GM18499 (cell line): ENCODE results near the gene PRKAA1.
"Not testable (repeated sequence)": the region's sequence is repeated elsewhere in the genome, so short reads cannot be mapped to it uniquely, and the experiment has no call there.

Source experiments
- ATAC-seq: cut with Tn5 transposase; IDR thresholded peaks from one replicate; pipeline ENCODE4 v1.9.1; 2021; ENCODE audit warnings: moderate number of reproducible peaks; ENCODE audit not compliant: insufficient read depth, unreplicated experiment

Gene PRKAA1

GRCh38 chr5:40826489-40827187 lies 28.5 kb upstream of the PRKAA1 start:
- no peak for ATAC-seq

GRCh38 chr5:40825461-40826043 lies 27.4 kb upstream of the PRKAA1 start:
- ATAC-seq = not testable (repeated sequence)

GRCh38 chr5:40823459-40823858 lies 25.3 kb upstream of the PRKAA1 start:
- ATAC-seq = no peak

- no peak for ATAC-seq
These were observed 15.6 kb upstream of the PRKAA1 start for GRCh38 chr5:40813698-40814281.

GRCh38 chr5:40812125-40812524 lies 14.0 kb upstream of the PRKAA1 start:
- no peak for ATAC-seq

GRCh38 chr5:40801771-40802562 lies 3.8 kb upstream of the PRKAA1 start:
- no peak for ATAC-seq

- ATAC-seq = no peak
These were observed 1.1 kb upstream of the PRKAA1 start for GRCh38 chr5:40799258-40799657.

- no peak for ATAC-seq
These were observed 632 bp upstream of the PRKAA1 start for GRCh38 chr5:40798801-40799210.

- peak; percentile 18 for ATAC-seq
These were observed 732 bp downstream of the PRKAA1 start for GRCh38 chr5:40797273-40798011.

GRCh38 chr5:40796487-40796889 lies 1.7 kb downstream of the PRKAA1 start:
- ATAC-seq = no peak

GRCh38 chr5:40794877-40795276 lies 3.3 kb downstream of the PRKAA1 start:
- not testable (repeated sequence) for ATAC-seq

GRCh38 chr5:40794340-40794739 lies 3.8 kb downstream of the PRKAA1 start:
- ATAC-seq = not testable (repeated sequence)

- ATAC-seq = not testable (repeated sequence)
These were observed 5.5 kb downstream of the PRKAA1 start for GRCh38 chr5:40792691-40793090.

GRCh38 chr5:40791715-40792139 lies 6.4 kb downstream of the PRKAA1 start:
- ATAC-seq = no peak

- ATAC-seq = no peak
These were observed 7.1 kb downstream of the PRKAA1 start for GRCh38 chr5:40790947-40791593.

- not testable (repeated sequence) for ATAC-seq
These were observed 9.2 kb downstream of the PRKAA1 start for GRCh38 chr5:40788941-40789340.

GRCh38 chr5:40787986-40788385 lies 10.2 kb downstream of the PRKAA1 start:
- ATAC-seq = no peak

GRCh38 chr5:40786664-40787063 lies 11.5 kb downstream of the PRKAA1 start:
- ATAC-seq = not testable (repeated sequence)

- ATAC-seq = no peak
These were observed 13.3 kb downstream of the PRKAA1 start for GRCh38 chr5:40784916-40785315.
